OCI-LY1 (cell line): ENCODE measurements around the gene SYNE2.

Source experiments
- CTCF ChIP-seq: fragments of 200-600 bp; sonication (generic), shearing (Covaris generic); IDR thresholded peaks from 2 replicates; pipeline ENCODE4 v1.5.1; 2017; ENCODE audit warnings: mild to moderate bottlenecking, antibody characterized with exemption, low read length, moderate library complexity, mixed read lengths
- EZH2 ChIP-seq: fragments of 200-600 bp; sonication (generic), shearing (Covaris generic); IDR thresholded peaks from 2 replicates; pipeline ENCODE4 v1.8.0; 2017; ENCODE audit warnings: borderline replicate concordance, mixed run types, mild to moderate bottlenecking, antibody characterized with exemption, low read length, moderate library complexity, mixed read lengths

- TF ChIP-seq CTCF, result no peak
- TF ChIP-seq EZH2, result no peak
Measured at GRCh38 chr14:63878052-63878451, 25.2 kb downstream of the SYNE2 start.
